GM21515 (cell line): ENCODE measurements around the gene AGR3.
"Not testable (repeated sequence)": the region's sequence is repeated elsewhere in the genome, so short reads cannot be mapped to it uniquely, and the experiment has no call there.

Experiments used
- ATAC-seq: cut with Tn5 transposase; IDR thresholded peaks from one replicate; pipeline ENCODE4 v1.9.1; 2021; ENCODE audit not compliant: unreplicated experiment

The AGR3 gene

DNA sequence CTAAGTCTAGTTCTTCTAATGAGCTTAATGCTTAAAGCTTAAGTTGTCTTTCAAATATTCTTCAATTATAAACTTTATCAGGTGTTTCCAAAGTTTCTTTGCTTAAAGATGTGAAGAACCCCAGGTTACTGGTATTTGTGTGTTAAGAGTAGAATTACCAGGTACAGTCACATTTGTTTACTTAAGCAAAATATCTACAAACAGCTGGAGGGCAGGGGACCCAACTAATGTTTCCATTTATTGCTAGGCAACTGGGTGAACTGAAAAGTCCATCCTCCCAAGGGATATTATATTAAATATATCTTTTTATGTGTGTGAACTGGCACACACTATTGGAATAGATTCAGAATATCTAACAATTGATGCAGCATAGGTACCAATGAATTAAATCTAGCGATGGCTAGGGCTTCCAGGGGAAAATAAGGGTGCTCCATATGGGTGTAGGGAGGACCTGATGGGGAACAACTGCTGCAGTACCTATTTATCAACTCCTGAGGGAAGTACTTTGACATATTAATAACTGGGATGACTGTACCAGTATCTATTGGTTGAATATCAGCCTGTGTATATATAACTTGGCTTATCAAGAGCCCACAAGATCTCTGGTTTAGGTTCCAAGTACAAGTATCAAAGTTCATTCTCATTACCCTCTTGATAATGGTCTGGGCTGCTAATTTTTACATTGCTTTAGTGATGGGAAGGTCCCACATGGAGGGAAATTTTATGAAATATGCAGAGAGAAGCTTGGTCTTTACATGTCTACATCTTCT lies 10.3 kb upstream of the AGR3 start:
- no peak for ATAC-seq

GRCh38 chr7:16891338-16891737 lies 9.6 kb upstream of the AGR3 start:
- peak; percentile 69 for ATAC-seq

GRCh38 chr7:16889851-16890415 lies 8.2 kb upstream of the AGR3 start:
- no peak for ATAC-seq

GRCh38 chr7:16889305-16889704 lies 7.5 kb upstream of the AGR3 start:
- no peak for ATAC-seq

- no peak for ATAC-seq
Measured at GRCh38 chr7:16883918-16884317, 2.1 kb upstream of the AGR3 start.

DNA sequence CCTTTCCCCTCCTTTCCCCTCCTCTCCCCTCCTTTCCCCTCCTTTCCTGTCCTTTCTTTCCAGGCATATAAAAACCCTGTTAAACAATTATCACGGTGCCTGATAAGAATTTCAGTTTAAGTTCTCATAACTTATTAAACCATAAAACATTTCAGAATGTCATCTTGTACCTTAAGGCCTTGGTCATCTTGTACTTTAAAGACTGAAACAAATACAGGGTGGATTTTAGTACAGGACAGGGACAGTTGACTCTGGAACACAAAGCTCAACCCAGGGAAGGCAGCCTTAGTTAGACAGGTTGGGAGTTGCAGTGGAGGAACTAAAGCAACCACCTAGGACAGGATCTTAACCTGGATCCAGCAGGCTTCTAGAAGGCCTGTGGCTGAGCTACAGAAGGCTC lies 1.2 kb downstream of the AGR3 start:
- no peak for ATAC-seq

- ATAC-seq: no peak
Measured at GRCh38 chr7:16879181-16879580, 2.6 kb downstream of the AGR3 start.

- no peak for ATAC-seq
Measured at GRCh38 chr7:16875861-16876260, 5.9 kb downstream of the AGR3 start.

- ATAC-seq: no peak
Measured at GRCh38 chr7:16874066-16874465, 7.7 kb downstream of the AGR3 start.

GRCh38 chr7:16867328-16867727 lies 14.5 kb downstream of the AGR3 start:
- no peak for ATAC-seq

GRCh38 chr7:16853189-16853588 lies 28.6 kb downstream of the AGR3 start:
- ATAC-seq: not testable (repeated sequence)

DNA sequence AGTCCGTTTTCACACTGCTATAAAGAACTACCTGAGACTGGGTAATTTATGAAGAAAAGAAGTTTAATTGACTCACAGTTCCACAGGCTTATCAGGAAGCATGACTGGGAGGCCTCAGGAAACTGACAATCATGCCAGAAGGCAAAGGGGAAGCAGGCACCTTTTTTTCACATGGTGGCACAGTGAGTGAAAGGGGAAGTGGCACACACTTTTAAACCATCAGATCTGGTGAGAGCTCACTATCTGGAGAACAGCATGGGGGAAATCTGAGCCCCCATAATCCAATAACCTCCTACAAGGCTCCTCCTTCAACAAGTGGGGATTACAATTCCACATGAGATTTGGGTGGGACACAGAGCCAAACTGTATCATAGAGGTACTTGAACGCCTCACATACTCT lies 30.0 kb downstream of the AGR3 start:
- ATAC-seq: no peak

DNA sequence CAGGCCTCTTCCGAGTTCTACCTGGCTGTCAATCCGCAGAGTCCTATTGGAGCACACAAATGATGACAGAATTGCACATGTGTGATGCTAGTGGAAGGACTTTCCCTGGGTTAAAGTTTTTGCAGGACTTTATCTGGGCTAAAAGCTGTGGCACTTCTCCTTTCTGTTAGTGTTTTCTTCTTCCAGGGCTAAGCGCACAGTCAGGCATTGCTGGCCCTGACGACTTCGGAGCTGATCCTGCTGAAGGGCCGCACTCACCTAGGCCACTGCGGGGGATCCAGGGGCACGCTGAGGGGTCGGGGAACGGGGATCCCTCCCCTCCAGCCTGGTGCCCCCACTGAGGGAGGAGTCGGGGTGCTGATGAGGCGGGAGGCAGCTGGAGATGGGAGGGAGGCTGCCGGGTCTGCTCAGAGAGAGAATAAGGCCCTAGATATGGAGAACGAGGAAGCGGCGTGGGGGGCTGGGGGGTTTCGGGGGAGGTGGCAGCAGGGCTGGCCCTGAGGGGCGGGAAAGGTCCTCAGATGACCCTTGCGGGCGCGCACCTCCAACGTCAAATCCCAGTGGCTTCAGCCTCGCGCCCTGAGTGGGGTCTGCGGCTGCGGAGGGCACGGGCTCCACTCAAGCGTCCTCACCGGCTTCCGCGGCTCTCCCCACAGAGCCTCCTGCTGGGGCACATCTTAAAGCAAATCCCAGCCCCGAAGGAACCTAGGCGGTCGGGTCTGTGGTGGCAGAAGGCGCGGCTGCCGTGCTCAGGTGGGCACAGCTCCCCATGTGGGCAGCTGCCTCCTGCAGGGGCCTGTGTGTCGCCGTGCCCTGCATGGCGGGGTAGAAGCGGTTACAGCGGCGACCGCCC lies 30.9 kb downstream of the AGR3 start:
- ATAC-seq: no peak

DNA sequence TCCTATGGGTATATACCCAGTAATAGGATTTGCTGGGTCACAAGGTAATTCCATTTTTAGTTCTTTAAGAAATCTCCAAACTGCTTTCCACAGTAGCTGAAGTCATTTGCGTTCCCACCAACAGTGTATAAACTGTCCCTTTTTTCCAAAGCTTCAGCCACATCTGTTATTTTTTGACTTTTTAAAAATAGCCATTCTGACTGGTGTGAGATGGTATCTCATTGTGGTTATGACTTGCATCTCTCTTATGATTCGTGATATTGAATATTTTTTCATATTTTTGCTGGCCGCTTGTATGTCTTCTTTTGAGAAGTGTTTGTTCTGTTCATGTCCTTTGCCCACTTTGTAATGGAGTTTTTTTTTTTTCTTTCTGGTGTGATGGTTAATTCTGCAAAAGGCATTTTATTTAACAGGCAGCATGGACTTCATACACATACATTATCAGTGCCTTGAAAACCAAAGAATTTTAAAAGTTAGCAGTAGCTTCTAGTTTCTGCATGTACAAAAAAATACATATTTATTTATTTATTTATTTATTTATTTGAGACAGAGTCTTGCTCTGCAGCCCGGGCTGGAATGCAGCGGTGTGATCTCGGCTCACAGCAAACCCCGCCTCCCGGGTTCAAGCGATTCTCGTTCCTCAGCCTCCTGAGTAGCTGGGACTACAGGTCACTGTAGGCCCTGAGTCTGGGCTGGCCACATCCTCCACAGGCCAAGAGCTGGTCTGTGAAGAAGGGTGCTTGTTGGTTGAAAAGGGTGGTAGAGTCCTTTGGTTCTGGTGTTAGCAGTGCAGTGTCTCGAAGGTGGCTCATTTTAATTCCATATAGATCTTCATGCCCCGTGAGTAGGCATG lies 32.3 kb downstream of the AGR3 start:
- no peak for ATAC-seq

DNA sequence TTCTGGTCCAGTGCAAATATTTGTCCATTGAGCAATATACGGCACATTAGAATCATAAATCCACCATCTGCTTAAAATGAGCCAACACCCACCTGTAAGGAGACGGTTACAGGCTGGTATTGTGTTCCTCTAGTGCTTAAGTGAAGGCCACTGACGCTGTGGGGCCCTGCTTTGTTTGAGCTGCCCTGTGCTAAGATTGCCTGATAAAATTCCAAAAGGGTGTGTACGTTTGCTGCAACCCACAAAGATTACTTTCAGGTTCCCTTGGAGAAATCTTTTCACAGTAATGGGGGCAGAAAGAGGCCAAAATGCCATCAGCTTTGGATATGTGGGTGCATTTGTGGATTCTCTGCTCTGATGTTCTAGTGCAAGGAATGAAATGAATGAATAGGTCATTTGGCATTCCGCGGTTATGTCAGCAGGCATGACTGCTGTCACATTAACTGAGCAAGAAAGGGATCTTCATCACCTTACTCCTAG lies 34.4 kb downstream of the AGR3 start:
- ATAC-seq: no peak

DNA sequence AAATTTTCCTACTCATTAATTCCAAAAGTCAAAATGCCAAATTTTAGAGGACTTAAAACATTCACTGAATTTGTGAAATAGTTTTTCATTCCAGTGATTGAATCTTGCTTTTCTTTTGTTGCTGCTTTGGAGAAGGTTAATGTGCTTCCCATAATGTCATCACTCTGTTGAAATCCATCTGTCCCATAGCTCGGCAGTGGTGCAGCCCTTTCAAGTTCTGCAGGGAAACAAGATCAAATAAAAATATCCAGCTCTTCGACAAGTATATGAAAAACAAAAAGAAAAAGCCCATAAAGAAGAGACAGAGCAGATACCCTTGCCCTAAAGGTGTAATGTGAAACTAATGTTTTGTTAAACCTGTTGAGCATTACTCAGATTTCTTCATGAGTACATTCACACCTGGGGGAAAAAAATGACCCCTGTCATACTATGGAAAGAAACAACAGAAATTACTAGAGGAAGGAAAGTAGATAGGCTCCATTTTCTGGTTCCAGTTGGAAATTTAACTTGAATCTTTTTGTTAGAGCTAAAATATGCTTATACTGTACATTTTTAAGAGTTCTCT lies 35.1 kb downstream of the AGR3 start:
- ATAC-seq: no peak

DNA sequence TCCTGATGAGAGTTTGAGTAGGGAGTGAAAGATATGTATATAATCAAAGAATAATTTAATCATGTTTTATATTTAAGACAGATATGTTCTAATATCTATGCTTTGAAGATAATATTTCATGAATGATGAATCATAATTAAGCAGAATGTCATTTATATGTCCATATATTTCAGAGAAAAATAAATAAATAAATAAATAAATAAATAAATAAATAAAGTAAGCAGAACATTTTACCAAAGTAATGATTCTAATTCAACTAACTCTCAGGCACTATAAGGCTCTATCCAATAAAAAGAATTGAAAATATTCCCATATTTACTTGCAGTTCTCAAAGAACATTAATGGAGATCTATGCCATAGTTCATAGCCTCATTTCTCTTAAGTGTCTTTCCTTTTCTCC lies 36.0 kb downstream of the AGR3 start:
- ATAC-seq: no peak

DNA sequence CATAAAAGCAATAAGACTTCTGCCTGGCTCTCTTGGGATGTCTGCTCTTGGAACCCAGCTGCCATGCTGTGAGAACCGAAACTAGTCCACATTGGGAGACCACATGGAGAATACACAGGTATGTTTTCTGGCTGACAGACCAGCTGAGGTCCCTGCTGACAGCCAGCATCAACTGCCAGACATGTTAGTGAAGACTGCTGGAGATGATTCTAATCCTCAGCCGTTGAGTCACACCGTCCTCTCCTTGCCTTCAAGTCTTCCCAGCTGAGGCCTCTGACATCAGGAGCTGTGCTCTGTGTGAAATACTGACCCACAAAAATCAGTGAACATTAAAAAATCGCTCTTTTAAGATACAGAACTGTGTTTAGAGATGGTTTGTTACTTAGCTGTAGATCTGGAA lies 40.1 kb downstream of the AGR3 start:
- no peak for ATAC-seq

DNA sequence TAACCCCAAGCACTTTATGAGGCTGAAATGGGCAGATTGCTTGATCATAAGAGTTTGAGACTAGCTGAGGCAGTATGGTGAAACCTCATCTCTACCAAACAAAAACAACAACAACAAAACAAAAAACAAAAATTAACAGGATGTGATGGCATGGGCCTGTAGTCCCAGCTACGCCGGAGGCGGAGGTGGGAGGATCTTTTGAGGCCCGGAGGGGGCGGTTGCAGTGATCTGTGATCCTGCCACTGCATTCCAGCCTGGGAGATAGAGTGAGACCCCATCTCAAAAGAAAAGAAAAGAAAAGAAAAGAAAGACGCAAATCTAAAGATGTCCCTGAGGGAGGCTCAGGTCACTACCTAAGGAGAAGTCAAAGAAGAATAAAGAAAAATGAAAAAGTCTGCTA lies 41.7 kb downstream of the AGR3 start:
- ATAC-seq: no peak

DNA sequence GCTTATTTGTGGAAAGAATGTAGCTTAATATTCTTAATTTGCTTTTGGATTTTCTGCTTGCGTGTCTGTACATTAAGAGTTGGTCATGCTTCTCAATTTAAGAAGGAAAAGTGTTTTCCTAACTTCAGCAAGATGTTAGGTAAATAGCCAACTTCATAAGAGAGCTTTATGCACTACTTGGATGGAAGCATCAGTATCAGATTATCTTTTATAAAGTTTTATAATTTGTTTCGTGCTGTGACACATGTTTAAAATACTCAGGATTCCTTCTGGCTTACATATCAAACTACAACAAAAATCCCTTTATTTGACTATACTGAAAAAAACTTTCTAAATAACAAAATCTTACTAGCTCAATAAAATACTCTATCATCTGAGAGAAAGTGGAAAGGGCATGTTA lies 42.1 kb downstream of the AGR3 start:
- ATAC-seq: no peak

DNA sequence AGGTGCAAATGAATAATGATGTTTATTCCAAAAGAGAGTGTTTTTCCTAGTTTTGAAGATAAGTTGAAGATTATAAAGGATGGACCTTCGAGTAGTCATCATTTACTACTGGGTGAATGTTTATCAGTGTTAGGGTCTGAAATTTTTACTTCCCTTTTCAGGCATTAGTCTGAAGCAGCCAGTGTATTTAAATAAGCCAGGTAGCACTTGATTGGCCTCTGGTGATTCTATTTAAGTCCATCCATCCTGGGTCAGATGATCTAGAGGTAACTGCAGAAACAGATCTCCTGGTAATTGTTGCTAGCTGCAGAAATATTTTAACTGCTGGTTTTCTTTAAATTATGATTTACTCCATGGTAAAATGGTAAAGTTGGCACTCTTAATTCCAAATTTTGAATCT lies 42.9 kb downstream of the AGR3 start:
- no peak for ATAC-seq
